Right cardiac atrium (tissue), 5 donors: ENCODE measurements around the gene ARPP19. TPM values are rescaled to one million over a fixed set of nuclear protein-coding genes. Genes with fewer than 3 reads are reported as not detected.
A peak's percentile ranks its signal among the peaks of the same experiment; 100 is the strongest.
"Not testable (repeated sequence)": the region's sequence is repeated elsewhere in the genome, so short reads cannot be mapped to it uniquely, and the experiment has no call there.

Source experiments
- ATAC-seq, 2 donors: fragments of 200-7000 bp; cut with Tn5 transposase; one replicate each; pipeline versions ENCODE4 v1.8.0 to v1.9.1; 2020; ENCODE audit warnings: moderate library complexity in 2 of 2, mild to moderate bottlenecking in 1 of 2
- DNase-seq, 3 donors: peaks; one replicate each; pipeline ENCODE4 v3.0.0-alpha.2; 2020
- H3K27ac ChIP-seq: one replicate; pipeline ENCODE4 v1.5.1; 2013; ENCODE audit warnings: mild to moderate bottlenecking, low read length, control low read depth, moderate library complexity
- H3K27me3 ChIP-seq: one replicate; pipeline ENCODE4 v1.6.1; 2013; ENCODE audit not compliant: control insufficient read depth, insufficient read depth
- H3K4me1 ChIP-seq: one replicate; pipeline ENCODE4 v1.6.1; 2013; ENCODE audit warnings: low read length; ENCODE audit not compliant: control insufficient read depth, insufficient read depth
- H3K4me3 ChIP-seq: one replicate; pipeline ENCODE4 v1.5.1; 2013; ENCODE audit warnings: low read length, control low read depth
- H3K9me3 ChIP-seq: one replicate; pipeline ENCODE4 v1.6.1; 2013; ENCODE audit warnings: low read length; ENCODE audit not compliant: control insufficient read depth
- WGBS: extraction: QIAGEN DNeasy Blood & Tissue Kit; methylation state at CpG from one replicate; pipeline ENCODE4 v1.1.7; 2013; 5-methylcytosine and 5-hydroxymethylcytosine counted together
- intact Hi-C, 4 donors: fragments of 100-400 bp; cut with DNase I; formaldehyde crosslinking; loops; one replicate each; pipeline versions ENCODE4 v1.11.0 to v1.14.0; 2022 to 2023
- long read RNA-seq, 4 donors: library from polyadenylated mRNA; unstranded; transcript quantifications; one replicate each; pipeline ENCODE4 v2.0.0, GENCODE V29; 2020 to 2021
- polyA plus RNA-seq: library from polyadenylated mRNA; stranded (reverse); fragments of 200-250 nt; gene quantifications from one replicate; pipeline ENCODE4 v1.2.3, GENCODE V29; 2013
- total RNA-seq, 4 donors: library from RNA; stranded (reverse); fragmentation: NEBNext Ultra II Directional; extraction: Animal tissue kit (Norgen Biotek cat#: 25700); gene quantifications; one replicate each; pipeline ENCODE4 v1.2.1, GENCODE V29; 2021
- donor health status: healthy with polysubstance abuse.
- donor health status: DM: no; HTN: yes; CAD: no.
- donor health status: DM: no; HTN: no; CAD: no.
- donor health status: DM: no; HTN: yes; CAD: no; lungs with severe emphysema.
- donor health status: DM: yes; HTN: yes; CAD: no.

The ARPP19 gene
- total RNA-seq (100 to 1,000 TPM; 146 to 179 (median 164) TPM), polyA plus RNA-seq (70.3 TPM)
- long read RNA-seq, donor 1, full-length matches to known transcripts = 114 of 124 reads
- long read RNA-seq, donor 1, partial matches to known transcripts = 0 of 124 reads
- long read RNA-seq, donor 1, other reads (novel, unspliced or antisense) = 10 of 124 reads
- long read RNA-seq, donor 2, full-length matches to known transcripts = 58 of 61 reads
- long read RNA-seq, donor 2, partial matches to known transcripts = 0 of 61 reads
- long read RNA-seq, donor 2, other reads (novel, unspliced or antisense) = 3 of 61 reads
- long read RNA-seq, donor 3, full-length matches to known transcripts = 175 of 188 reads
- long read RNA-seq, donor 3, partial matches to known transcripts = 5 of 188 reads
- long read RNA-seq, donor 3, other reads (novel, unspliced or antisense) = 8 of 188 reads
- long read RNA-seq, donor 4, full-length matches to known transcripts = 86 of 95 reads
- long read RNA-seq, donor 4, partial matches to known transcripts = 2 of 95 reads
- long read RNA-seq, donor 4, other reads (novel, unspliced or antisense) = 7 of 95 reads

GRCh38 chr15:52568601-52569585 lies at the start of gene ARPP19:
TSS of gene ARPP19 (minus strand) at chr15:52569030. CDS start at chr15:52568892, 138 bp downstream.
- 5% methylated on average over 82 of the region's 82 CpGs for WGBS
- peak; percentile 94 to 96 for ATAC-seq

GRCh38 chr15:52617026-52617425 lies 48.2 kb upstream of the ARPP19 start:
- Histone ChIP-seq H3K27ac (no peak overlapping the region), H3K4me1 (no peaks in the 10 kb centered on the region), H3K27me3 (no peaks in the 10 kb centered on the region), H3K4me3 (no peak overlapping the region), H3K9me3 (no peaks in the 10 kb centered on the region)
- 89% methylated on average over 1 of the region's 1 CpG for WGBS
- intact Hi-C loops = no loop called here
- ATAC-seq = no peak
- no peak for DNase-seq

More at GRCh38 chr15:52568601-52569585, at the start of gene ARPP19:
- peak within 1 kb of the TSS; percentile 80 for H3K27ac ChIP-seq
- peaks cover 3% of the 10 kb centered on the region for H3K4me1 ChIP-seq
- H3K4me3 ChIP-seq = peak within 1 kb of the TSS; percentile 82
- no peaks in the 10 kb centered on the region for H3K9me3 ChIP-seq
- intact Hi-C loops = loop anchor here in 1 of 4 donors (10.0 kb wide), 1 partner anchor 234 kb away; no protein-coding TSS in a partner anchor
- H3K27me3 ChIP-seq = no peaks in the 10 kb centered on the region
- peak; percentile 88 to 94 (median 94) for DNase-seq

GRCh38 chr15:52615302-52615701 lies 46.5 kb upstream of the ARPP19 start:
- intact Hi-C loops = no loop called here
- 89% methylated on average over 2 of the region's 2 CpGs for WGBS
- ATAC-seq (no peak), DNase-seq (no peak)
- no peaks in the 10 kb centered on the region for H3K9me3 ChIP-seq
- no peak overlapping the region for H3K4me3 ChIP-seq
- H3K4me1 ChIP-seq = no peaks in the 10 kb centered on the region
- H3K27me3 ChIP-seq = no peaks in the 10 kb centered on the region
- no peak overlapping the region for H3K27ac ChIP-seq

- Histone ChIP-seq H3K4me1 (no peaks in the 10 kb centered on the region), H3K4me3 (no peak overlapping the region), H3K27ac (no peak overlapping the region), H3K27me3 (no peaks in the 10 kb centered on the region), H3K9me3 (no peaks in the 10 kb centered on the region)
- intact Hi-C loops = no loop called here
- WGBS = 88% methylated on average over 5 of the region's 5 CpGs
- DNase-seq (no peak), ATAC-seq (no peak)
These were observed 40.8 kb upstream of the ARPP19 start for GRCh38 chr15:52609593-52609992.

- no peak overlapping the region for H3K27ac ChIP-seq
- no peaks in the 10 kb centered on the region for H3K4me1 ChIP-seq
- H3K9me3 ChIP-seq = no peaks in the 10 kb centered on the region
- no peaks in the 10 kb centered on the region for H3K27me3 ChIP-seq
- ATAC-seq (no peak), DNase-seq (no peak)
- H3K4me3 ChIP-seq = no peak overlapping the region
- 95% methylated on average over 7 of the region's 7 CpGs for WGBS
- intact Hi-C loops = no loop called here
These were observed 15.6 kb upstream of the ARPP19 start for GRCh38 chr15:52584414-52584813.

- H3K9me3 ChIP-seq = no peaks in the 10 kb centered on the region
- H3K27me3 ChIP-seq = no peaks in the 10 kb centered on the region
- no peaks in the 10 kb centered on the region for H3K4me1 ChIP-seq
- ATAC-seq (no peak), DNase-seq (no peak)
- no peak overlapping the region for H3K27ac ChIP-seq
- intact Hi-C loops = loop anchor here in 1 of 4 donors (10.0 kb wide), 1 partner anchor 155 kb away; no protein-coding TSS in a partner anchor
- no peak overlapping the region for H3K4me3 ChIP-seq
- WGBS = 84% methylated on average over 8 of the region's 8 CpGs
These were observed 11.0 kb upstream of the ARPP19 start for GRCh38 chr15:52579852-52580251.

GRCh38 chr15:52576692-52577091 lies 7.9 kb upstream of the ARPP19 start:
- no peaks in the 10 kb centered on the region for H3K4me1 ChIP-seq
- no peak overlapping the region for H3K27ac ChIP-seq
- no peak overlapping the region for H3K4me3 ChIP-seq
- ATAC-seq (no peak), DNase-seq (no peak)
- intact Hi-C loops = loop anchor here in 1 of 4 donors (10.0 kb wide), 1 partner anchor 158 kb away; no protein-coding TSS in a partner anchor
- H3K27me3 ChIP-seq = no peaks in the 10 kb centered on the region
- no peaks in the 10 kb centered on the region for H3K9me3 ChIP-seq
- whole genome bisulfite sequencing = 94% methylated on average over 2 of the region's 2 CpGs

- not testable (repeated sequence) for H3K9me3 ChIP-seq, ATAC-seq, H3K27me3 ChIP-seq, DNase-seq, H3K27ac ChIP-seq, H3K4me1 ChIP-seq, H3K4me3 ChIP-seq
- WGBS = 83% methylated on average over 7 of the region's 7 CpGs
- intact Hi-C loops = loop anchor here in 1 of 4 donors (10.0 kb wide), 1 partner anchor 159 kb away; no protein-coding TSS in a partner anchor
These were observed 6.7 kb upstream of the ARPP19 start for GRCh38 chr15:52575573-52575972.

GRCh38 chr15:52575072-52575471 lies 6.2 kb upstream of the ARPP19 start:
- WGBS = 96% methylated on average over 2 of the region's 2 CpGs
- intact Hi-C loops = loop anchor here in 1 of 4 donors (10.0 kb wide), 1 partner anchor 160 kb away; no protein-coding TSS in a partner anchor

GRCh38 chr15:52574623-52575022 lies 5.8 kb upstream of the ARPP19 start:
- not testable (repeated sequence) for DNase-seq, H3K4me3 ChIP-seq, H3K4me1 ChIP-seq, H3K27me3 ChIP-seq, ATAC-seq, H3K27ac ChIP-seq, H3K9me3 ChIP-seq
- intact Hi-C loops = loop anchor here in 1 of 4 donors (10.0 kb wide), 1 partner anchor 160 kb away; no protein-coding TSS in a partner anchor
- WGBS = 96% methylated on average over 3 of the region's 3 CpGs

More at GRCh38 chr15:52575072-52575471, 6.2 kb upstream of the ARPP19 start:
- DNase-seq (no peak), ATAC-seq (no peak)
- H3K4me1 ChIP-seq = no peaks in the 10 kb centered on the region
- no peak overlapping the region for H3K27ac ChIP-seq
- no peak overlapping the region for H3K4me3 ChIP-seq
- no peaks in the 10 kb centered on the region for H3K27me3 ChIP-seq
- H3K9me3 ChIP-seq = no peaks in the 10 kb centered on the region
